ENCODE data around the gene UFL1. TPM values are rescaled to one million over a fixed set of nuclear protein-coding genes. Genes with fewer than 3 reads are reported as not detected.

The UFL1 gene
- total and polyA plus RNA-seq, 2 of the 8 experiments (the other 6 are each of a cell fraction or from before 2014, with no cell fraction given) = 2.2 to 10.2 TPM

DNA sequence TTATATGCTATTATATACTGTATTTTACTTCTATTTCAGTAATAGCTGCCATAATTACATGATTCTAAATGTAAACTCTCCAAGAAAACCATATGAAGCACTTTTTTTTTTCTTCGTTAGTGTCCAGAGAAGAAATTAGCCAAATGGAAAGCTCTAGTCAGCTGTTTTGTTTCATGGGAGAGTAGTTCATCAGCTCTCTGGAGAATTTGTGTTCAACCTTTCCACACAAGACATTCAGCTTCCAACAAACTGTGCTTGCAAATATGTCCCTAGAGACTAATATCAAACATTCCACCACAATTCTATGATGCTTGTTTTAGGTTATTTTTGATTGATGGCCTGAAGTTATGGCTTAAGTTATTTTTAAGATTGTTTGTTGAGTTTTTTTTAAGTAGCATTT, 60.8 kb downstream of the UFL1 start:
- ChIA-PET POLR2A (ENCODE audit: partially characterized antibody) (no interaction called here), CTCF (ENCODE audit: partially characterized antibody) (no interaction called here)
- Histone ChIP-seq H4K91ac (replicated peaks; ENCODE audit: insufficient read length, low read length) (no peak overlapping the region), H3K4me1 (replicated peaks in 1 of 4; ENCODE audit: control insufficient read depth in 3 of 4, insufficient read depth in 4 of 4, low read length in 3 of 4) (no peaks in the 10 kb centered on the region), H3K23ac (ENCODE audit: insufficient read length) (no peak overlapping the region), H3K14ac (ENCODE audit: insufficient read length) (no peak overlapping the region), H3K9ac (replicated peaks in 1 of 4; ENCODE audit: extremely low read depth in 1 of 4, low read depth in 3 of 4, low read length in 3 of 4) (no peak overlapping the region), H3K9me3 (ENCODE audit: insufficient read depth in 2 of 2, low read depth in 1 of 2, low read length in 1 of 2) (no peaks in the 10 kb centered on the region), H3K79me1 (ENCODE audit: low read depth, low read length) (no peaks in the 10 kb centered on the region), H3K27me3 (replicated peaks in 1 of 4; ENCODE audit: control insufficient read depth in 3 of 4, extremely low read depth in 1 of 4, insufficient read depth in 3 of 4, low read length in 3 of 4) (no peaks in the 10 kb centered on the region), H2BK5ac (ENCODE audit: low read depth, low read length) (no peak overlapping the region), H2BK120ac (replicated peaks; ENCODE audit: low read depth, low read length) (no peak overlapping the region), H4K8ac (ENCODE audit: extremely low read depth, insufficient read depth, low read length) (no peak overlapping the region), H3K56ac (replicated peaks; ENCODE audit: insufficient read length, low read depth, low read length) (no peak overlapping the region), H3K36me3 (ENCODE audit: control insufficient read depth in 2 of 4, insufficient read depth in 4 of 4, low read length in 3 of 4) (no peaks in the 10 kb centered on the region), H3K27ac (ENCODE audit: low read depth, low read length) (no peak overlapping the region), H2AK5ac (ENCODE audit: low read depth, low read length) (no peak overlapping the region), H3K4me2 (ENCODE audit: insufficient read depth in 1 of 2, low read depth in 2 of 2, low read length in 2 of 2) (no peak overlapping the region), H3K79me2 (ENCODE audit: control insufficient read depth in 1 of 2, insufficient read depth in 2 of 2, low read length in 2 of 2) (no peaks in the 10 kb centered on the region), H2BK15ac (ENCODE audit: low read length) (no peak overlapping the region), H2BK20ac (ENCODE audit: low read length) (no peak overlapping the region), H3K18ac (ENCODE audit: extremely low read depth, low read length) (no peak overlapping the region), H3K23me2 (ENCODE audit: low read depth, low read length) (peaks cover 2% of the 10 kb centered on the region; the same call in 1 of the 2 replicates), H3K4me3 (ENCODE audit: extremely low read depth in 1 of 4, insufficient read depth in 2 of 4, low read depth in 3 of 4, low read length in 4 of 4) (no peak overlapping the region), H4K5ac (ENCODE audit: insufficient read length, low read depth, low read length) (no peak overlapping the region), H3K4ac (replicated peaks; ENCODE audit: insufficient read length, low read depth, low read length) (no peak overlapping the region), H2AFZ (ENCODE audit: low read length) (no peak overlapping the region), H2BK12ac (ENCODE audit: low read depth, low read length) (no peak overlapping the region), H4K20me1 (replicated peaks in 1 of 2; ENCODE audit: control insufficient read depth in 1 of 2, insufficient read depth in 2 of 2, low read length in 2 of 2) (no peaks in the 10 kb centered on the region)
- DNase-seq (ENCODE audit: low read depth in 1 of 2, low spot score in 2 of 2) (no peak), FAIRE-seq (no peak)
- 86% methylated on average over 1 of the region's 1 CpG; no CpG with 5 or more reads in 1 of the 2 experiments for WGBS, 2 experiments (ENCODE audit: extremely low coverage in 1 of 2, insufficient coverage in 1 of 2, insufficient read length in 1 of 2, insufficient replicate concordance in 2 of 2, low coverage in 1 of 2, low lambda C conversion rate in 2 of 2, missing lambda C conversion rate in 1 of 2)
- TF ChIP-seq TEAD4 (IDR thresholded peaks at IDR 0.05; ENCODE audit: low read depth, low read length) = no peak
- no peak for TF ChIP-seq POLR2AphosphoS5 (IDR thresholded peaks at IDR 0.05; ENCODE audit: low read depth, low read length)
- no peak for TF ChIP-seq CBX8 (IDR thresholded peaks at IDR 0.05; ENCODE audit: borderline replicate concordance, low read depth, low read length)
- no peak for TF ChIP-seq PHF8 (conservative IDR thresholded peaks at IDR 0.05; ENCODE audit: low read depth, low read length)
- no peak for TF ChIP-seq BCL11A (IDR thresholded peaks at IDR 0.05; ENCODE audit: low read depth in 2 of 2, low read length in 2 of 2)
- no peak for TF ChIP-seq FOSL1 (IDR thresholded peaks at IDR 0.05; ENCODE audit: insufficient read depth, low read depth, low read length)
- TF ChIP-seq NANOG (IDR thresholded peaks at IDR 0.05; ENCODE audit: insufficient read depth, low read depth, low read length, poor library complexity, severe bottlenecking) = no peak
- TF ChIP-seq HDAC2 (IDR thresholded peaks at IDR 0.05; ENCODE audit: borderline replicate concordance in 1 of 2, low read depth in 2 of 2, low read length in 2 of 2) = no peak

Measured in H1 (cell line).